ENCODE results near the gene SKA1.
"Not testable (repeated sequence)": the region's sequence is repeated elsewhere in the genome, so short reads cannot be mapped to it uniquely, and the experiment has no call there.

The SKA1 gene

GRCh38 chr18:50432915-50433314 is 58.1 kb downstream of the SKA1 start:
- DNase-seq: no peak

GRCh38 chr18:50436742-50437141 is 61.9 kb downstream of the SKA1 start:
- not testable (repeated sequence) for DNase-seq

GRCh38 chr18:50439460-50440015 is 64.7 kb downstream of the SKA1 start:
- DNase-seq: peak; percentile 46

- no peak for DNase-seq
Measured at GRCh38 chr18:50441016-50441415, 66.2 kb downstream of the SKA1 start.

GRCh38 chr18:50441501-50441900 is 66.7 kb downstream of the SKA1 start:
- peak; percentile 25 for DNase-seq
